ENCODE data around the gene EBLN2.

EBLN2 gene

DNA sequence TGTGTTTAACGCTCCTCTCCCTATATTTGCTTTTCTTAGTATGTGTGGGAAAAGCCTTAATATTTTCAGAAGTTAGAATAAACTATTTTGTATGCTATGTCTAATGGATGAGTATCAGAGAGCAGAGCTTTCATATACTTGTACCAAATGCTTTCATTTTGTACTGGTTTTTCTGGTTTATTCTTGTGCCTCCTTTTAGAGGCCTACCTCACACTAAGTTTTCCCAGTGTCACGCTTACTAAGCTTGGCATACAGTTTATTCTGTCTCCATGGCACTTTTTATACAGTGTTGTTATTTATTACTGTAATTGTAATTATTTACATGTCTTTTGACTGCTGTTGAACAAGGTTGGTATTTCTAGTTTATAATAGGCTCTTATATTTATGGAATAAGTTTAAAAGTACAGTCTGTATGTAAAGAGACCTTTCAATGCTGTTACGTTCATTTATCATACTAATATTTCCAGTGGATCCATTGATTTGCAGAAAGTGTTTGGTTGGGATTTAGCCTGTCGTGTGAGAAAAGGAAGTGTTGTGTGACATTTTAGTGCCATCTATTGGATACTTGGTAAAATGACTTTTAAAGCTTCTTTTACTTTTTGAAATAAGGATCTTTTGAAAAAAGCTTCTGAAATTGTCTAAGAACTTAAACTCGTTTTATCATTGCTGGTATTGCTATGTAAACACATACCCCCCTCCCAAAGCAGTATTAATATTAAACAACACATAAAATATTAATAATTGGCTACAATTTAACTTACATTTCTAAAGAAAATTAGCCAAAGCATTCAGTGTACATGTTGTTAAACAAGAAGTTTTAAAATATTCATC, 5.2 kb upstream of the EBLN2 start:
- TF ChIP-seq, protein P1, sequence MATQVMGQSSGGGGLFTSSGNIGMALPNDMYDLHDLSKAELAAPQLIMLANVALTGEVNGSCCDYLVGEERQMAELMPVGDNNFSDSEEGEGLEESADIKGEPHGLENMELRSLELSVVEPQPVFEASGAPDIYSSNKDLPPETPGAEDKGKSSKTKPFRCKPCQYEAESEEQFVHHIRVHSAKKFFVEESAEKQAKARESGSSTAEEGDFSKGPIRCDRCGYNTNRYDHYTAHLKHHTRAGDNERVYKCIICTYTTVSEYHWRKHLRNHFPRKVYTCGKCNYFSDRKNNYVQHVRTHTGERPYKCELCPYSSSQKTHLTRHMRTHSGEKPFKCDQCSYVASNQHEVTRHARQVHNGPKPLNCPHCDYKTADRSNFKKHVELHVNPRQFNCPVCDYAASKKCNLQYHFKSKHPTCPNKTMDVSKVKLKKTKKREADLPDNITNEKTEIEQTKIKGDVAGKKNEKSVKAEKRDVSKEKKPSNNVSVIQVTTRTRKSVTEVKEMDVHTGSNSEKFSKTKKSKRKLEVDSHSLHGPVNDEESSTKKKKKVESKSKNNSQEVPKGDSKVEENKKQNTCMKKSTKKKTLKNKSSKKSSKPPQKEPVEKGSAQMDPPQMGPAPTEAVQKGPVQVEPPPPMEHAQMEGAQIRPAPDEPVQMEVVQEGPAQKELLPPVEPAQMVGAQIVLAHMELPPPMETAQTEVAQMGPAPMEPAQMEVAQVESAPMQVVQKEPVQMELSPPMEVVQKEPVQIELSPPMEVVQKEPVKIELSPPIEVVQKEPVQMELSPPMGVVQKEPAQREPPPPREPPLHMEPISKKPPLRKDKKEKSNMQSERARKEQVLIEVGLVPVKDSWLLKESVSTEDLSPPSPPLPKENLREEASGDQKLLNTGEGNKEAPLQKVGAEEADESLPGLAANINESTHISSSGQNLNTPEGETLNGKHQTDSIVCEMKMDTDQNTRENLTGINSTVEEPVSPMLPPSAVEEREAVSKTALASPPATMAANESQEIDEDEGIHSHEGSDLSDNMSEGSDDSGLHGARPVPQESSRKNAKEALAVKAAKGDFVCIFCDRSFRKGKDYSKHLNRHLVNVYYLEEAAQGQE (IDR thresholded peaks at IDR 0.05; ENCODE audit: insufficient read depth in 1 of 2, low read depth in 2 of 2, low read length in 2 of 2) = no peak
- TF ChIP-seq FOXP2 (optimal IDR thresholded peaks at IDR 0.05; ENCODE audit: borderline replicate concordance, extremely low read depth, extremely low read length, insufficient read depth) (no peak), SIN3A (IDR thresholded peaks at IDR 0.05; ENCODE audit: borderline replicate concordance, insufficient read depth, low read length) (no peak), POLR2AphosphoS5 (IDR thresholded peaks at IDR 0.05; ENCODE audit: low read depth, low read length) (no peak), TAF1 (IDR thresholded peaks at IDR 0.05; ENCODE audit: borderline replicate concordance, insufficient read depth, low read length) (no peak)

DNA sequence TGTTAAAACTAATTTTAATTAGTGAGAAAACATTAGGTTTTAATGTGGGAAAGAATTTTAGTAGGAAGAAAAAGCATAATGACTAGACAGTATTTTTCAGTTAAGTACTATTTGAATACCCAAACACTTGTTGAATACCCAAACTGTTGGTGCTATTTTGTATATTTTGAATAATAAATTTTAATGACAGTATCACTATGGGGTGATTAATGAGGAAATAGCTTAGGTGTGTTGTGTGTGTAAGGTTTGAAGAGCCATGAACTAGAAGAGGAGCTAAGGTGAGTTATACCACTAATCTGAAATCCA, 4.7 kb upstream of the EBLN2 start:
- TF ChIP-seq SIN3A (IDR thresholded peaks at IDR 0.05; ENCODE audit: borderline replicate concordance, insufficient read depth, low read length) (no peak), POLR2AphosphoS5 (IDR thresholded peaks at IDR 0.05; ENCODE audit: low read depth, low read length) (no peak), TAF1 (IDR thresholded peaks at IDR 0.05; ENCODE audit: borderline replicate concordance, insufficient read depth, low read length) (no peak), FOXP2 (optimal IDR thresholded peaks at IDR 0.05; ENCODE audit: borderline replicate concordance, extremely low read depth, extremely low read length, insufficient read depth) (no peak)
- TF ChIP-seq, protein P1 (IDR thresholded peaks at IDR 0.05; ENCODE audit: insufficient read depth in 1 of 2, low read depth in 2 of 2, low read length in 2 of 2) = no peak

- TF ChIP-seq FOXP2 (optimal IDR thresholded peaks at IDR 0.05; ENCODE audit: borderline replicate concordance, extremely low read depth, extremely low read length, insufficient read depth) (no peak), SIN3A (IDR thresholded peaks at IDR 0.05; ENCODE audit: borderline replicate concordance, insufficient read depth, low read length) (no peak), POLR2AphosphoS5 (IDR thresholded peaks at IDR 0.05; ENCODE audit: low read depth, low read length) (no peak), TAF1 (IDR thresholded peaks at IDR 0.05; ENCODE audit: borderline replicate concordance, insufficient read depth, low read length) (no peak)
- TF ChIP-seq, protein P1 (IDR thresholded peaks at IDR 0.05; ENCODE audit: insufficient read depth in 1 of 2, low read depth in 2 of 2, low read length in 2 of 2) = no peak
Observed at GRCh38 chr3:73060302-73060723, 1.1 kb upstream of the EBLN2 start.

GRCh38 chr3:73068419-73068818, 7.0 kb downstream of the EBLN2 start:
- TF ChIP-seq, protein P1 (IDR thresholded peaks at IDR 0.05; ENCODE audit: insufficient read depth in 1 of 2, low read depth in 2 of 2, low read length in 2 of 2) = no peak
- TF ChIP-seq POLR2AphosphoS5 (IDR thresholded peaks at IDR 0.05; ENCODE audit: low read depth, low read length) (no peak), FOXP2 (optimal IDR thresholded peaks at IDR 0.05; ENCODE audit: borderline replicate concordance, extremely low read depth, extremely low read length, insufficient read depth) (no peak), TAF1 (IDR thresholded peaks at IDR 0.05; ENCODE audit: borderline replicate concordance, insufficient read depth, low read length) (no peak), SIN3A (IDR thresholded peaks at IDR 0.05; ENCODE audit: borderline replicate concordance, insufficient read depth, low read length) (no peak)
